Amygdala (tissue), 56 donors: ENCODE measurements around the gene TTLL4.
A peak's percentile ranks its signal among the peaks of the same experiment; 100 is the strongest.

Experiments
- DNase-seq, 56 donors: peaks; one replicate each; lab custom pipeline; 2025; lab: John Stamatoyannopoulos, UW

Gene TTLL4, protein sequence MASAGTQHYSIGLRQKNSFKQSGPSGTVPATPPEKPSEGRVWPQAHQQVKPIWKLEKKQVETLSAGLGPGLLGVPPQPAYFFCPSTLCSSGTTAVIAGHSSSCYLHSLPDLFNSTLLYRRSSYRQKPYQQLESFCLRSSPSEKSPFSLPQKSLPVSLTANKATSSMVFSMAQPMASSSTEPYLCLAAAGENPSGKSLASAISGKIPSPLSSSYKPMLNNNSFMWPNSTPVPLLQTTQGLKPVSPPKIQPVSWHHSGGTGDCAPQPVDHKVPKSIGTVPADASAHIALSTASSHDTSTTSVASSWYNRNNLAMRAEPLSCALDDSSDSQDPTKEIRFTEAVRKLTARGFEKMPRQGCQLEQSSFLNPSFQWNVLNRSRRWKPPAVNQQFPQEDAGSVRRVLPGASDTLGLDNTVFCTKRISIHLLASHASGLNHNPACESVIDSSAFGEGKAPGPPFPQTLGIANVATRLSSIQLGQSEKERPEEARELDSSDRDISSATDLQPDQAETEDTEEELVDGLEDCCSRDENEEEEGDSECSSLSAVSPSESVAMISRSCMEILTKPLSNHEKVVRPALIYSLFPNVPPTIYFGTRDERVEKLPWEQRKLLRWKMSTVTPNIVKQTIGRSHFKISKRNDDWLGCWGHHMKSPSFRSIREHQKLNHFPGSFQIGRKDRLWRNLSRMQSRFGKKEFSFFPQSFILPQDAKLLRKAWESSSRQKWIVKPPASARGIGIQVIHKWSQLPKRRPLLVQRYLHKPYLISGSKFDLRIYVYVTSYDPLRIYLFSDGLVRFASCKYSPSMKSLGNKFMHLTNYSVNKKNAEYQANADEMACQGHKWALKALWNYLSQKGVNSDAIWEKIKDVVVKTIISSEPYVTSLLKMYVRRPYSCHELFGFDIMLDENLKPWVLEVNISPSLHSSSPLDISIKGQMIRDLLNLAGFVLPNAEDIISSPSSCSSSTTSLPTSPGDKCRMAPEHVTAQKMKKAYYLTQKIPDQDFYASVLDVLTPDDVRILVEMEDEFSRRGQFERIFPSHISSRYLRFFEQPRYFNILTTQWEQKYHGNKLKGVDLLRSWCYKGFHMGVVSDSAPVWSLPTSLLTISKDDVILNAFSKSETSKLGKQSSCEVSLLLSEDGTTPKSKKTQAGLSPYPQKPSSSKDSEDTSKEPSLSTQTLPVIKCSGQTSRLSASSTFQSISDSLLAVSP

DNA sequence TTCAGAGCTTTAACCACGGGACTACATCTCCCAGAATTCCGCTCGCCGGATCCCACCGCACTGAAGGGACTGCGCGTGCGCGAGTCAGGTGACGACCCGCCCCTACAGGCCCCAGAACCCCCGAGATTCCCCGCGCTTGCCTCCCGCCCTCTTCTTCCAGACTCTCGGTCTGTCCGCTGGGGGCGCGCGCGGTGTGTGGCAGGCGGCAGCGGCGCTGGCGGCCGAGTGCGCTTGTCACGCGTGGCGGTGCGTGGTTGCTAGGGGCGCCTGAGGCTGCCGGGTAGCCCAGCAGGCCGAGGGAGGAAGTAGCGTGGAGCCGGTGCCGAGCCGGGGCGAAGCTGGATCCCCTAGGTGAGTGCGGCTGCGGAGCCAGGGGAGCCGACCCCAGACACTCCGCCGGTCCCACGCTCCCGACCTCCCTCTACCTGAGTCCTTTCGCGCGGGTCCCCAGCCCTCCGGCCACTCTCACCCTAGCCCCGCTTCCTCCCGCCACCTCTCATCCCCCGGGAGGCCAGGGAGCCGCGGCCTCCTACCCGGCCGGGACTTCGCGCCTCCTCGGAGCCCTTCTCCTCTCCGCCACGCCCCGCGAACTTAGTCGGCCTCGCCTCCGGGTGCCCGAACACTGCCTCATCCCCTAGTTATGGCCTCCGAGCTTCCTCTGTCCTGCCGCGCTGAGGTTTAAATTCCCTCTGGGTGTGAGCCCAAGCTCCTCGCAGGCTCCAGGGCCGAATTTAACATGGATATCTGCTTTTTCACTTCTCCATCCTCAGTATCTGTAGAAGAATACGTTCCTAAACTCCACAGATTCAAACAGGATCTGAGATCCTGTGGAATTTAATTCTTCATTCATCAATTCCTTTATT is at the start of gene TTLL4:
Gene TTLL4 (plus strand): TSS at position 149 of the 863 bp plus-strand sequence. CDS start 26,842 bp downstream, outside the sequence.
- DNase-seq = peak; percentile 86 to 99 (median 96)

DNA sequence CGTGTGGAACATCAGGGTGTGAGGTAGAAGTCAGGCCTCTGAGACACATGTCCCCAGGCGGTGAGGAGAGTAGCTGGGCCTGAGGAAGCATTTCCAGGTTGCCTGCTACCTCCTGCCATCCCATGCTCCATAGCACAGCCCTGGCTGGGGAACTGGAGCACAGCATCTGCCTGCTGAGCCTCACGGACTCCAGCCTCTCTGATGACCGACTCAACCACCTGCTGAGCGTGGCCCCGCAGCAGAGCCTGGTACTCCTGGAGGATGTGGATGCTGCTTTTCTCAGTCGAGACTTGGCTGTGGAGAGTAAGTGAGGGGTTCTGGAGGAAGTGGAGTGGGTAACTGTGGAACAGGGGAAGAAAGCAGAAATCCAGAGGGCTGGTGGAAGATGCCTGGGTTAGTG is 48.3 kb upstream of the TTLL4 start:
- no peak for DNase-seq

DNA sequence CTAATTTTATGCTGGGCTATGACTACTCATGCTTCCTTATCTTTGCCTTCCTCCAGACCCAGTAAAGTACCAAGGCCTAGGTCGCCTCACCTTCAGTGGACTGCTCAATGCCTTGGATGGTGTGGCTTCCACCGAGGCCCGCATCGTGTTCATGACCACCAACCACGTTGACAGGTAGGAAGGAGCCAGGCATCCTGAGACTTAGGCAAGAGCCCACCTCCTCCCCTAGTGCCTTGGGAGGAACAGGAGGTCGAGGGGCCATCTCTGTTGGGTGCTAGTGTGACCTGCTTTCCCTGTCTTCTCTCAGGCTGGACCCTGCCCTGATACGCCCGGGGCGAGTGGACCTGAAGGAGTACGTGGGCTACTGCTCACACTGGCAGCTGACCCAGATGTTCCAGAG is 47.8 kb upstream of the TTLL4 start:
- DNase-seq = no peak

DNA sequence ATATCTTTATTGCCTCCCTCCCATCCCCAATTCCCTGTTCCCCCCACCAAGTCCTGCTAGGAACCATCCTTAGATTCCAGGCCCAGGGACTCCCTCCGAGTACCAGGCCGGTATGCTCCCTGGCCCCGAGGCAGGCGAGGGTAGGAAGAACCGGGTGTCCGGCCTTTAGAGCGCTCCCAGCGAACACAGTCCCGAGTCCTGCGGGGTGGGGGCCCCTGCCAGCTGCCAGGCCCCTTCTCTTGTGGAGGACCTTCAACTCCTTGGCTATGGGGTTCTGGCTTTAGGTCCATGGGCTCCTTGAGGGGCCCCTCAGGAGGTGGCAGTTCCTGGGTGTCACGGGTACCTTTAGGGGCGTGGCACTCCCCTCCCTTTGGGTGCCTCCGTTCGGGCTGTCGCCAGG is 46.7 kb upstream of the TTLL4 start:
- no peak for DNase-seq

DNA sequence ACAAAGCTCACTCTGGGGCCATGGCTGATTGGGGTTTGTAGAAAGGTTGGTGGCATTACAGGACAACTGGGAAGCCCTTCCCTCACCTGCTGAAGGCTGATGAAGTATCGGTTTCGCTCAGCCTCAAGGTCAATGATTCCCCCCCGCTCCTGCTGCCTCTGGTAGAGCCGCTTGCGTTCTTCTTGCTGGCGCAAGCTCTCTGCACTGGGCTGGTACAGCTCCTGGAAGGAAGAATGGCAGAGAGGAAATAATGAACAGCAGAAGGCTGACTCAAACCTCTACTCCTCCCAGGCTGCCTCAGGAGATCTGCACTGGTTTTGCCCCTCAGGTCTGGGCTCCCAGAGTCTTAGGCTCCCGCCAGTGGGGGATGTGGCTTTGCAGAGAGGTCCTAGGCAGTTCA is 46.0 kb upstream of the TTLL4 start:
- DNase-seq = no peak

DNA sequence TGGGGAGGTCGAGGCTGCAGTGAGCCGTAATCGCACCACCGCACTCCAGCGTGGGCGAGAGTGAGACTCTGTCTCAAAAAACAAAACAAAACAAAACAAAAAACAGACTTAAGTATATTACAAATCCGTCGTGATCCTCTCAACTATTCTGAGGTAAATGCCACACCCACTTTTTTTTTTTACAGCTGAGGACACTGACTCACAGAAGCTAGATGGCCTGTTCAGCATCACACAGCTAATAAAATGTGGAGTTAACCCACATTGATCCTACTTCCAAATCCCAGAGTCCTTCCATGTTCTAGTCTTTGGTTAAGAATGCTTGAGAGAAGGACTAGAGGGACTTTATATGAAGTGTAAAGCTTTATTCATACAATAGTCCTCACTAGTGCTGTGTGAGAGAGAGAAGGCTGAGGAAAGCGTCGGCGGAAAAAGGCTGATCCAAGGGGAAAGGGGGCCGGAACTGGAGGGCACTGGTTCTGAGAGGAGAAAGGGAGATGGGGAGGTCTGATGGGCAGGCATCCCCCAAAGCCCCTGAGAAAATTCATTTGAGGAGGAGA is 39.5 kb upstream of the TTLL4 start:
- no peak for DNase-seq

DNA sequence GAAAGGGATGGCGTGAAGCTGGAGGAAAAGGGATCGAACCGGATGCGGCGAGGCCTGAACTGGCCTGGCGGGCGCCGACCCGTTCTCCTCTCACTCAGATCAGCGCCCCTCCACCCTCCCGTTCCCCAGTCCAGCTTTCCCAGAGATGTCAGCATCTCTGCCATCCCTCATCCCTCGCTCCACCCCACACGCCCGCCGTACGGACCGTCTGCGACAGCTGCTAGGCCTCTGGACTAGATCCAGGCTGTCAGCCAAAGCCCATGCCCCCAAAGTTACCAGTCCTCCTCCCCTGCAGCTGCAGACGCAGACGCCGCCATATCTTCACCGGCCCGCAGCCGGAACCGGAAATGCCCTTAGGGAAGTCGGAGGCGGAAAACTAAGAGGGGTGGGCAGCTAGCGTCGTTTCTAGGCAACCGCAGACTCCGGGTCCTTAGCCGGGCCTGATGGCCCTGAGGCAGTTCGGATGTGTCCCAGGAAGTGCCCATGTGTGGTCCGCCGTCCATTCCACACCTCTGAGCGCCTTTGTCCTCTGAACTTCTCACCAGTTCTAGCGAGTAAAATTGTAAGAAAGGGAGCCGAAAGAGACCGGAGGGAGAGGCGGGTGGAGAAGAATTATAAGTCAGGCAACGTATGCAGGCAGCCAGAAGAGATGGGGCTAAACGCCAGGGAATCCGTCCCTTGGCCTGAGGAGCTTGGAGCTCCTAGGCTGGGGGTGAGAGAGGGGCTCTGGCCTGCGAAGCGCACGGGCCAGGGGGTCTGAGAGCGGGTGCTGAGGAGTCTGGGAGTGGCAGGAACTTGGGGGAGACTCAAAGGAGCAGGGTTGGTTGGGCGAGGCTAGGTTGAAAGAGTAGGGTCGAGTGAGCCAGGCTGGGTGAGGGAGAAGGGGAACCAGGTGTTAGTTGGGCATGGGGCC is 38.7 kb upstream of the TTLL4 start, which contains the start of the genes RNF25 and STK36:
Gene RNF25 (minus strand): TSS at position 349 of the 913 bp plus-strand sequence. CDS start 32 bp downstream, at position 317.
Gene STK36 (plus strand): TSS at position 433 of the 913 bp plus-strand sequence. CDS start 744 bp downstream, outside the sequence.
- peak; percentile 31 to 91 (median 80) for DNase-seq

DNA sequence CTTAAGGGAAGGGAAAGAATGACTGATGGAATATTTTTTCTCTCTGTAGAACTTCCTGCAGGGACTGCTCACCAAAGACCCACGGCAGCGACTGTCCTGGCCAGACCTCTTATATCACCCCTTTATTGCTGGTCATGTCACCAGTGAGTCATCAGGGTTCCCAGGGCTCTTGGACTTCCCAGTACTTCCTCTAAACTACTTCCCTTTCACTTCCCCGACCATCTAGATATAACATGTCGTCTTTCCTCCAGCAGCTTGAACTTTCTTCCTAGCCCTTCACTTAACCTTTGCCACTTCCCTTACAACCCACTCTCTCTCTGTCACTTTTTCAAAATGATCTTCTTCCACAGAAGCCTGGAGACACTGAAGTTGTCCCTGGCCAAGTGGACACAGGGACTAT is 31.5 kb upstream of the TTLL4 start:
- no peak for DNase-seq

DNA sequence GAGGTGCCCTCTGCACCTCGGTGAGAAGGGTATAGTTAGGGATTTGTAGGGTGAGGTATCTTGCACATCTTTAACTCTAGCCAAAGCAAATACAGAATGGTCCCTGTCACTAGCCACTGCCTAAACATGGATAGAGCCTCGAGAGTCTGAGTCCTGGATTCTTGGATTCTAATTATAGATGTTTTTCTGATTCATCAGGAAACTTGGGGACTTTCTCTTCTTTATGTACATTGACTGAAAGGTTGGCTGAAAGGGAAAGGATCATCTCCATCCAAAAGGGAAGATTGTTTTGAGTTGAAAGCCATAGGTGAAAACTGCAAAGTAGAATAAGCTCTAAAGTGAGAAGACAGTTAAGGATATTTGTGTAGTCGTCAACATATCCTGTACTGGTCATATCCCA is 30.6 kb upstream of the TTLL4 start:
- DNase-seq = no peak

DNA sequence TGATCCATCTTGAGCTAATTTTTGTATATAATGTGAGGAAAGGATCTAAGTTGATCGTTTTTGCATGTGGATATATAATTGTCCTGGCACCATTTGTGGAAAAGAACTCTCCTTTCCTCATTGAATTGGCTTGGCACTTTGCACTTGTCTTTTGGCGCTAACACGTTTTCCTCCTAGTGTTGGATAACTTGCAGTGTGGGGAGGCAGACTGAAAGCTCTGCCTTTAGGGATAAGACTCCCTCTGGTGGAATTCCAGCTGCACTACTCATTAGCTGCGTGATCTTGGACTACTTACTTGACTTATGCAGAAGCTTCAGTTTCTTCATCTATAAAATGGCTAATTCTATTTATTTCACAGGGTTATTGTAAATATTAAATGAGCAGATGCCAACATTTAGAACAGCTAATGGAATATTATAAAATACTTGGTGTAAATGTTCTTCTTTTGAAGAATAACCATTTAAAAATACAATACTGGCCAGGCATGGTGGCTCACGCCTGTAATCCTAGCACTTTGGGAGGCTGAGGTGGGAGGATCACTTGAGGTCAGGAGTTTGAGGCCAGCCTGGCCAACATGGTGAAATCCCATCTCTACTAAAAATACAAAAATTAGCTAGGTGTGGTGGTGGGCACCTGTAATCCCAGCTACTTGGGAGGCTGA is 23.1 kb upstream of the TTLL4 start:
- peak in 29 of 56 donors; percentile 5 to 75 (median 34) for DNase-seq

DNA sequence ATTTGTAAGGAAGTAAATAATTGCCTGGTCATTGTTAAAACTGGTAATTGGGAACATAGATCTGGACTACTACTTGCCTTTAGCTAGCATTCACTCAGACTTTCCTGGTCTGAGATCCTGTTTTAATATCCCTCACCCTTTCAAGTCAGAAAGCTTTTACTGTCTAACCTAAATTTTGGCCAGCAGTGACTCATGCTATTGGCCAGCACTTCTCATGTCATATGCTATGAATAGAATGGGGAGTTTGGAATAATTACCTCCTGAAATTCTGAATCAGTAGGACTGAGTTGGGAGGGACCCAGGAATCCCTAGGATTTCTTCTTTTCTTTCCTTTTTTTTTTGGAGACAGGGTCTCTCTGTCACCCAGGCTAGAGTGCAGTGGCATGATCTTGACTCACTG is 19.4 kb upstream of the TTLL4 start:
- DNase-seq = no peak

DNA sequence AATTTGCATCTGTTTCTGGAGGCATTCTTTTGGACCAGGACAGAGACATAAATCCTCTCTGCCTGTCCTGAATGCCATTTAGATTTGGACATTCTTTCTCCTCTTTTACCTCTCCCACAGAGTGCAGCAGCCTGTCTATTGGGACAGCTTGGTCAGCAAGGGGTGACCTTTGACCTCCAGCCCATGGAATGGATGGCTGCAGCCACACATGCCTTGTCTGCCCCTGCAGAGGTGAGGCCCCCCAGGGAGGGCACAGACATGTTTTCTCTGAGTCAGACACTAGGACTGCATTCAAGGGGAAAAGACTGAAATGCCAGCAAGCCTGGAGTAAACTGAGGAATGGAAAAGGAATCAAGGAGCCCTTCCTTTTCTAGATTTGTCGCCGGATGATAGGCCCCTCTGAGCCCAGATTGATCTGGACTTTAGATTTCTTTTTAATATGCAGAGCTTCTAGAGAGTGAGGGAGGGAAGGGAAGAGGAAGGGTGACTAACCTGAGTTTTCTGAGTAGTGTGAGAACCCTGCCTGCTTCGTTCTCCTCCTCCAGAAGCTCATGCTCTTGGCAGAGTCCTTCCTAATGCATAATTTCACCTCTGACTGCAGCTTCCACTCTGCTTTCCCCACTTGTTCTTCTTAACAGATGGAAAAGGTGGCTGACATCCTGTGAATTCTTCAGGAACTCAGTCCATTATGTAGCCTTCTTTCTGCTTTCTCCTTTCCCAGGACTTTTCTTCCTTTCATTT is 16.1 kb upstream of the TTLL4 start:
- no peak for DNase-seq

DNA sequence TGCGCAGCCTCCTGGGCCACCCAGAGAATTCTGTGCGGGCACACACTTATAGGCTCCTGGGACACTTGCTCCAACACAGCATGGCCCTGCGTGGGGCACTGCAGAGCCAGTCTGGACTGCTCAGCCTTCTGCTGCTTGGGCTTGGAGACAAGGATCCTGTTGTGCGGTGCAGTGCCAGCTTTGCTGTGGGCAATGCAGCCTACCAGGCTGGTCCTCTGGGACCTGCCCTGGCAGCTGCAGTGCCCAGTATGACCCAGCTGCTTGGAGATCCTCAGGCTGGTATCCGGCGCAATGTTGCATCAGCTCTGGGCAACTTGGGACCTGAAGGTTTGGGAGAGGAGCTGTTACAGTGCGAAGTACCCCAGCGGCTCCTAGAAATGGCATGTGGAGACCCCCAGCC is 11.8 kb upstream of the TTLL4 start:
- peak in 1 of 56 donors; percentile 5 for DNase-seq

DNA sequence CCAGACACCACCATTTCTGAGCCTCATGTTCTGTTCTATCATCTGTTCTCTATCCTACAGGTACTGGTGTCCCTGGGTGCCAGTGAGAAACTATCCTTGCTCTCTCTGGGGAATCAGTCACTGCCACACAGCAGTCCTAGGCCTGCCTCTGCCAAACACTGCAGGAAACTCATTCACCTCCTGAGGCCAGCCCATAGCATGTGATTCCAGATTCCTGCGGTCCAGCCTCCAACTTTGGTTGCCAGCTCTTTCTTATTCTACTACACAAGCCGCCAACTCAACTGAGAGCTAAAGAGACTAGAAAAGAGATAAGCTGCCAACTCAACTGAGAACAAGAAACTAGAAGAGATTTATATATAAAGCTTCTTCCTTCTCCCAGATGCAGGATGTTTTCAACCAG is 8.8 kb upstream of the TTLL4 start:
- peak in 15 of 56 donors; percentile 3 to 53 (median 19) for DNase-seq

DNA sequence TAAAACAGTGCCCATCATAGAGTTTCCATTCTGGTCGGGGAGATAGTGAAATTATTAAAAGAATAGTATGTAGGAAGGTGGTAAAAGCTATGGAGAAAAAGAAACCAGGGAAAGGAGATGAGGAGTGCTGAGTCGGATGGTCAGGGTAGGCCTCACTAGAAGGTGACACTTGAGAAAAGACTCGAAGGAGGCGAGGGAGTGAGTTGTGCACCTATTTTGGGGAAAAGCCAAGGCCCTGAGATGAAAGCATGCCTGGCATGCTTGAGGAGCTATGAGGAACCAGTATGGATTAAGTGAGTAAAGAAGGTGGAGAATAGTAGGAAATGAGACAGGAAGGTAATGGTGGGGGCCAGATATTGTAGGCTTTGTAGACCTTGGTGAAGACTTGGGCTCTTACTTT is 7.3 kb upstream of the TTLL4 start:
- no peak for DNase-seq

DNA sequence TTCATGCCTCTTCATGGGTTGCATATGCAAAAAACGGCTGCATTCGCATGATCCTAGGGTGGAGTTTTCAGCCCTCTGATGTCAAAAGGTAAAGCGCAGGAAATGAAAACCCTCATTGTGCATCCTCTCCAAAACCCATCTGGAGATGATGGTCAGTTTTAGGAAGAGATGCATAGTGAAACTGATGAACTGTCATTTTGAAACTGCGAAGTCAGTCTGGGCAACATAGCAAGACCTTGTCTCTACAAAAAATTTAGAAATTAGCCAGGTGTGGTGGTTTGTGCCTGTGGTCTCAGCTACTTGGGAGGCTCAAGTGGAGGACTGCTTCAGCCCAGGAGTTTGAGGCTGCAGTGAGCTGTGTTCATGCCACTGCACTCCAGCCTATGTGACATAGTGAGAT is 2.5 kb upstream of the TTLL4 start:
- no peak for DNase-seq

DNA sequence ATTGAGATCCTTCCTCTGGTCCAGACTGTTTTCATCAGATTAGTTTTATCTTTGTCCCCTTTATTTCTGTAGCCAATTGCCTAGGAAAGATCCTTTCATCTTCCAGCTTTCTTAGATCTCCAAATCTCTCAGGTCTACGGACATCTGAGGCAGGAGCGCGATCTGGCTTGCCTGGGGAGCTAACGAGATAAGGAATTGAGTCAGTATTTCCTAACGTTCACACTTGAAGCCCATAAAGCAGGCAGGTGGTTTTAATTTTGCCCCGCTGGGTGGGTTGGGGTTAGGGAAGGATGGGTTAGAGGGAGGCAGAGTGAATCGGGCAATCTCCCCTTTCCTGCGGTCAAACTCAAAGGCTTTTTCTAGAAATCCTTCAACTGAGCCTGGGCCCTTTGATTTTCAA is 727 bp upstream of the TTLL4 start:
- DNase-seq = no peak
